Skeletal muscle satellite cell (primary cell): ENCODE results near the gene DNAAF1.

ENCODE experiments used
- H3K27me3 ChIP-seq: 2 replicates; pipeline ENCODE4 v1.7.0; 2013; ENCODE audit warnings: low read length; ENCODE audit not compliant: control insufficient read depth, insufficient read depth
- H3K36me3 ChIP-seq: 2 replicates; pipeline ENCODE4 v1.7.0; 2013; ENCODE audit warnings: mild to moderate bottlenecking, control low read depth, low read length; ENCODE audit not compliant: insufficient read depth
- H3K4me1 ChIP-seq: 2 replicates; pipeline ENCODE4 v1.7.0; 2013; ENCODE audit warnings: low read length; ENCODE audit not compliant: control insufficient read depth, insufficient read depth
- H3K4me2 ChIP-seq: 2 replicates; pipeline ENCODE4 v1.7.0; 2013; ENCODE audit warnings: mild to moderate bottlenecking, low read length
- H3K4me3 ChIP-seq: 2 replicates; pipeline ENCODE4 v1.7.0; 2013; ENCODE audit warnings: low read length
- H3K9ac ChIP-seq: 2 replicates; pipeline ENCODE4 v1.7.0; 2013; ENCODE audit warnings: mild to moderate bottlenecking, low read depth, low read length, moderate library complexity
- H3K9me3 ChIP-seq: replicated peaks from 2 replicates; pipeline ENCODE4 v1.7.0; 2013; ENCODE audit warnings: mild to moderate bottlenecking, control low read depth, low read length

DNAAF1 gene

DNA sequence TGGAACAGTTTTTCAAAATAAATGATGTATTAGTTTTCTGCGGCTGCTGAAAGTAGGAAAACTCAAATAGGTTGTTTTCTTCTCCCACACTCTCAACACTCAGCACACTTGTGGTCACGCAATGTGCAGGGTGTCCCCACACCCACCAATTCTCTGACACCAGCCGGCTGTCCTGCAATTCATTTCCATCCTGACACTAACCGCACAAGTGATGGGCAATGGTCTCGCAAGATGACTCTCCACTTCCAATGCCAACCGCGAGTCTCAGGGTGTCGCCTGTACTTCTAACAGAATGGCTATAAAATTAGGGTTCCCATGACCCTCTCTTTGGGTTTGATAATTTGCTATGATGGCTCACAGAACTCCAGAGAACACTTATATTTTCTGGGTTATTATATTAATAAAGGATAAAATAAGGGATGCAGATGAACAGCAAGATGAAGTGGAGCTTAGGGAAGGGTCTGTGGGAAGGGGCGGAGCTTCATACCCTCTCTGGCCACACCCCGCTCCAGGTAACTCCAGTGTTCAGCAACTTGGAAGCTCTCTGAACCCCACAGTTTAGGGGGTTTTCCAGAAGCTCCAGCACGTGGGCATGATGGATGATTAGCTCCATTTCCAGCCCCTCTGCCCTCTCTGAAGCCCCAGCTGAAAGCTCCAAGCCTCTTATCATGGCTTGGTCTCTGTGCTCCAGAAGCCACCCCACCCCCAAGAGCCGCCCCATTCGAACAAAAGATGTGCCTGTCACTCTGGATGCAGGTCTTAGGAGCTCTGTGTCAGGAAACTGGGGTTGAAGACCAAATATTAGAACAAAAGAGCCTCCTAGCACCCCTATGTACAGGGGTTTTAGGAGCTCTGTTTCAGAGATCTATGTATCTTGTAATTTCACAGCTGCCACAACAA lies 21.9 kb downstream of the DNAAF1 start:
- H3K27me3 ChIP-seq: peaks cover 42% of the 10 kb centered on the region
- no peaks in the 10 kb centered on the region for H3K9me3 ChIP-seq

DNA sequence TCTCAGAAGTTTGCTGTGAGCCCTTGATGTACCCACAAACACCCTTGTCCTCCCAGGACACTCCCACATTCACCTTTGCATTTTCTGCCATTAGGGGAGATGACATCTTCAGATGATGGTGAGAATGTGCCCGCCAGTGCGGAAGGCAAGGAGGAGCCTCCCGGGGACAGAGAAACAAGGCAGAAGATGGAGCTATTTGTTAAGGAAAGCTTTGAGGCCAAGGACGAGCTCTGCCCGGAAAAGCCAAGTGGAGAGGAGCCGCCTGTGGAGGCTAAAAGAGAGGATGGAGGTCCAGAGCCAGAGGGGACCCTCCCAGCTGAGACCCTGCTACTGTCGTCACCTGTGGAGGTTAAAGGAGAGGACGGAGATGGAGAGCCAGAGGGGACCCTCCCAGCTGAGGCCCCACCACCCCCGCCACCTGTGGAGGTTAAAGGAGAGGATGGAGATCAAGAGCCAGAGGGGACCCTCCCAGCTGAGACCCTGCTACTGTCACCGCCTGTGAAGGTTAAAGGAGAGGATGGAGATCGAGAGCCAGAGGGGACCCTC lies 24.7 kb downstream of the DNAAF1 start:
- Histone ChIP-seq H3K9ac (no peak overlapping the region), H3K4me2 (no peak overlapping the region), H3K36me3 (no peaks in the 10 kb centered on the region), H3K9me3 (no peaks in the 10 kb centered on the region), H3K27me3 (peaks cover 34% of the 10 kb centered on the region), H3K4me3 (no peak overlapping the region), H3K4me1 (no peaks in the 10 kb centered on the region)

More for the DNA sequence above, 21.9 kb downstream of the DNAAF1 start:
- Histone ChIP-seq H3K36me3 (no peaks in the 10 kb centered on the region), H3K4me2 (no peak overlapping the region), H3K4me1 (no peaks in the 10 kb centered on the region), H3K9ac (no peak overlapping the region), H3K4me3 (no peak overlapping the region)

DNA sequence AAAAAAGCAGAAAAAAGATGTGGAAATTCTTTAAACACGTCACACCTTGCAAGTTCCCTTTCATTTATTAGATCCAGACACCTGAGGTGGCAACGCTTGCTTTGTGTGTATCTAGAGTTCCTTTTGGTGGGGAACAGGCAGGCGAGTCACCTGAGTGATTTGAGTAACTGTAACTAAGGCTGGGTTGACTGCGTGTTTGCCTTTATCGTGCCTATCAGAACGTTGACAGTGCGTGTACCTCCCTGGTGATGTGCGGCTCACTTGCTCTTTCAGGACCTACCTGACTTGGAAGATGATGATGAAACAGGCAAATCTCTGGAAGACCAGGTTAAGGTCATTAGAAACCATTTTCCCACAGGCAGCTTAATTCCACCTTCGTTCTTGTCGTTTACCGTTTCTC lies 29.3 kb downstream of the DNAAF1 start:
- Histone ChIP-seq H3K9ac (no peak overlapping the region), H3K9me3 (no peaks in the 10 kb centered on the region), H3K4me1 (peaks cover 32% of the 10 kb centered on the region), H3K4me2 (no peak overlapping the region), H3K36me3 (peaks cover 8% of the 10 kb centered on the region), H3K4me3 (no peak overlapping the region), H3K27me3 (peaks cover 6% of the 10 kb centered on the region)

DNA sequence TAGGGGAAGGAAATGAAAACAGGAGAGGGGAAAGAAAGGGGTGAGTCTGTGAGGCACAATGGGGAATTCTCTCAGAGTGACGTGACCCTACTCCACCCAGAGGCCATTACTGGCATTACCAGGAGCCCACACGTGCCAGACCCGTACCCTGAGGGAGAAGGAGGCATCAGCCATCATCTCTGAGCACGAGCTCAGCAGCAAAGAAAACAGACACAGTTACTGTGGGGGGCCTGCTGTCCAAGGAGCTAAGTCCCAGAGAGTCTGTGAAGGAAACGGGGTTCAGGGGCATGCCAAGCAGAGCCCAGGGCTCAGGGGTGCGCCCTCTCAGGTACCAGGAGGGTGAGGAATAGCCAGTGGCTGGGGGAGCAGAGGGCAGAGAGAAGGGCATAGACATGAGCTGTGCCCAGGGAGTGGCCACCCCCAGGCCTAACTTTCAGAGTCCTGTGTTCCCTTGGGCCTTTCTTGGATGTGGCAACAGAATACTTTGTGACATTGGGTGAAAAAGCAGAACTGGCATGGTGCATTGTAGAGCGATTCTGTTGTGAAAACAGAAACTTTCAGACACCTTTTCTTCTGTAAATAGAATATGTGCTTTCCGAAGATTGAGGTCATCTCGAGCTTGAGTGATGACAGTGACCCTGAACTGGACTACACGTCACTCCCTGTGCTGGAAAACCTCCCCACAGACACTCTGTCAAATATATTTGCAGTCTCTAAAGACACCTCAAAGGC lies 30.4 kb downstream of the DNAAF1 start:
- Histone ChIP-seq H3K36me3 (peaks cover 18% of the 10 kb centered on the region), H3K4me2 (no peak overlapping the region), H3K4me3 (no peak overlapping the region), H3K9ac (no peak overlapping the region), H3K4me1 (peaks cover 32% of the 10 kb centered on the region), H3K9me3 (no peaks in the 10 kb centered on the region), H3K27me3 (peaks cover 6% of the 10 kb centered on the region)

DNA sequence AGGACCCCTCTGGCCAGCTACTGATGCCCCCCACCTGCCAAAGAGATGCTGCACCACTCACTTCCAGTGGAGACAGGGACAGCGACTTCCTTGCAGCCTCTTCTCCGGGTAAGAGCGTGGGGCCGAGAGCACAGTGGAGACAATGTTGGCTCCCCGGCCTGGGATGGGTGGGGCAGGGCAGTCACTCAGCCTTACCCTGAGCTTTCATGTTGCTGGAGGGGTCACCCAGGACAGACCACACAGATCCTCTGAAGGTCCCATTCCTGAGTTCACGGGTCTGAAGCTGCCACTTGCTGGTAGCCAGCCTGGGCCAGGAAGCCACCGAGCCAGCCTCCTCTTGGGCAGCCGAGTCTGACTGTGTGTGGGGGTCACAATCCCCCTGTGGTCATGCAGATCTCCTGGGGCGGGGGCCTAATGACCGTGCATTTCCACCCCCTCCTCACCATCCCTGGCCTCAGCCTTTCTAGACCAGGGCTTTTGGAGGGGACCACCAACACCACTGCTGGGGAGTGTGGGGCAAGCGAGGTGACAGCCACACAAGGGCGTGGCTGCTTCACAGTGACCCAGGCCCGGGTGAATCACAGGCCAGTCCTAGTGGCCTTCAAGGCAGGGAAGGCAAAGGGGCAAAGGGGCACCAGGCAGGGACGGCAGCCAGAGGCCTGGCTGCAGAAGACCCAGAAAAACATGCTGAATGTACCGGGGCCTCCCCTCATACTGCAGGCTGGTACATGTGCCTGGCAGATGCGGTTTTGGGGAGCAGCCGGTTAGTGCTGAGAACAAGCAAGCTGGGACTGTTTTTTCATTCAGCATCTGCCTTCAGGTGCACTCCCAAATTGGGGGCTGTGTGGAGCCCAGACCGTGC lies 31.3 kb downstream of the DNAAF1 start:
- peaks cover 6% of the 10 kb centered on the region for H3K27me3 ChIP-seq
- H3K36me3 ChIP-seq: peaks cover 25% of the 10 kb centered on the region
- peak overlapping the region; percentile 35 for H3K4me3 ChIP-seq
- H3K9me3 ChIP-seq: no peaks in the 10 kb centered on the region
- peaks cover 32% of the 10 kb centered on the region for H3K4me1 ChIP-seq
- H3K9ac ChIP-seq: peak overlapping the region; percentile 34
- H3K4me2 ChIP-seq: peak overlapping the region; percentile 56

DNA sequence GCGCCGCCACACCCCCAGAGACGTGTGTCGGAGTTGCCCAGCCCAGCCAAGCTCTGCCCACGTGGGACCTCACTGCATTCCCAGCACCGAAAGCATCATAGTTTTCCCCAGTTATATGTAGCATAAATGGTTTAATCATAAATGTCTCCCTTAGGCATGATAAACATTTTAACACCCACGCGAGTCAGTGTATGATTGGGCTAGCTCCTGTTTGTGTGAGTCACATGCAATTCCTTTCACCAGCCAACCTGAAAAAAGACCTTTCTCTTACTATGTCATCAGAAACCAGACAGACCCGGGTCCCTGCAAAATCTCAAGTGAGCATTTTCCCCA lies 32.6 kb downstream of the DNAAF1 start:
- Histone ChIP-seq H3K36me3 (peaks cover 38% of the 10 kb centered on the region), H3K9ac (peak overlapping the region; percentile 54), H3K27me3 (peaks cover 4% of the 10 kb centered on the region), H3K4me2 (peak overlapping the region; percentile 56), H3K4me1 (peaks cover 32% of the 10 kb centered on the region), H3K9me3 (no peaks in the 10 kb centered on the region), H3K4me3 (no peak overlapping the region)

DNA sequence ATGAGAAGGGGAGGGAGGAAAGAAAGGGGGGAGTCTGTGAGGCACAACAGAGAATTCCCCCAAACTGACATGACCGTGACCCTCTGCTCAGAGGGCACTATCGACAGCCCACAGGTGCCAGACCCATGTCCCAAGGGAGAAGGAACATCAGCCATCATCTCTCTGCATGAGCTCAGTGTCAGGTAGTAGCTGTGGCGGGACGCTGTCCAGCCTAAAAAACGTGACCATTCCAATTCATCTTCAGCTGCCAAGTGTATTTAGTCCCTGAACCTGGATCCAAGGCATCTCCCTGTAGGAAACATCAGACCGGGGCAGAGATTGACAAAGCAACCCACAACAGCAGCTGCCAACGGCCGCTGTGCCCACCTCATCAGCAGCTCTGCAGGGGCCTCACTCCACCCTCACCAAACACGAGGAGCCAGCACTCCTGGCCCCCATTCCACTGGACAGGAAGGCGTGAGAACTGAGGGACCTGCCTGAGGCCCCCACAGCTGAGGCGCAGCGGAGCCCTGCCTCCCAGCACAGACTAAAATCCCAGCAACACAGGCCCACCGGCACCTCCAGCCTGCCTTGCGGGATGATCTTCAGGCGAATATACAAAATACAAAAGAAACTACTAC lies 33.1 kb downstream of the DNAAF1 start:
- H3K4me2 ChIP-seq: no peak overlapping the region
- H3K4me3 ChIP-seq: no peak overlapping the region
- H3K36me3 ChIP-seq: peaks cover 43% of the 10 kb centered on the region
- H3K4me1 ChIP-seq: peaks cover 32% of the 10 kb centered on the region
- no peaks in the 10 kb centered on the region for H3K9me3 ChIP-seq
- no peak overlapping the region for H3K9ac ChIP-seq
- peaks cover 4% of the 10 kb centered on the region for H3K27me3 ChIP-seq

DNA sequence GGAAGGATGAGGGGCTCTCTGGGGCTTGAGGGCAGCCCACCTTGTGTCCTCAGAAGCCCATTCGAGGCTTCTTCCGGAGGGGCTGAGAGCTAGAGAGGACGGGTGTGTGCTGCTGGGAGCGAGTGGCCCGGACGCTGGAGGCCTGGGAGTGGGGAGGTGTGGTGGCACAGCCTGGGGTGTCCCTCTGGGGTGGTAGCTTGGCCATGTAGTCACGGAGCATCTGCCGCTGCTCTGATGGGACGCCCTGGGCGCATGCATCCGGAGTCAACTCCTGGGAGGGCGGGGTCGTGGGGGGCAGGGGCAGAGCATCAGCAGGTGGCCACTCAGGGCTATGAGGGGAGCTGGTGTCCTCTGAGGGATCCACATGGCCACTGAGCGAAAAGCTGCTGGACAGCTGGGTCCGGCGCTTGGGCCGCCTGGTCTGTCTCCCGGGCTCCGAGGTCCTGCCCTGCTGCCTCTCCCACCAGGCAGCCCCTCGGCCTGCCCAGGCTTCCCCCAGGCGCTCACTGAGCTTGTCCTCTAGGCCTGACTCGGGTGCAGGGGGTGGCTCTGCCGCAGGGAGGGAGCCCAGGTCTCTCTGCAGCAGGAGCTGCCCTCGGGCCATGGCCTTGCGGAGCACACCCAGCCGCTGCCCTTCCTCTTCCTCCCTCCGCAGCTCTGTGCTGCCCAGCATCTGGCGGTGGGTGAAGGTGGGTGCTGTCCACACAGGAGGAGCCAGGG lies 33.9 kb downstream of the DNAAF1 start:
- no peak overlapping the region for H3K4me2 ChIP-seq
- no peaks in the 10 kb centered on the region for H3K9me3 ChIP-seq
- H3K4me1 ChIP-seq: peaks cover 32% of the 10 kb centered on the region
- peaks cover 46% of the 10 kb centered on the region for H3K36me3 ChIP-seq
- no peak overlapping the region for H3K4me3 ChIP-seq
- peaks cover 4% of the 10 kb centered on the region for H3K27me3 ChIP-seq
- no peak overlapping the region for H3K9ac ChIP-seq

DNA sequence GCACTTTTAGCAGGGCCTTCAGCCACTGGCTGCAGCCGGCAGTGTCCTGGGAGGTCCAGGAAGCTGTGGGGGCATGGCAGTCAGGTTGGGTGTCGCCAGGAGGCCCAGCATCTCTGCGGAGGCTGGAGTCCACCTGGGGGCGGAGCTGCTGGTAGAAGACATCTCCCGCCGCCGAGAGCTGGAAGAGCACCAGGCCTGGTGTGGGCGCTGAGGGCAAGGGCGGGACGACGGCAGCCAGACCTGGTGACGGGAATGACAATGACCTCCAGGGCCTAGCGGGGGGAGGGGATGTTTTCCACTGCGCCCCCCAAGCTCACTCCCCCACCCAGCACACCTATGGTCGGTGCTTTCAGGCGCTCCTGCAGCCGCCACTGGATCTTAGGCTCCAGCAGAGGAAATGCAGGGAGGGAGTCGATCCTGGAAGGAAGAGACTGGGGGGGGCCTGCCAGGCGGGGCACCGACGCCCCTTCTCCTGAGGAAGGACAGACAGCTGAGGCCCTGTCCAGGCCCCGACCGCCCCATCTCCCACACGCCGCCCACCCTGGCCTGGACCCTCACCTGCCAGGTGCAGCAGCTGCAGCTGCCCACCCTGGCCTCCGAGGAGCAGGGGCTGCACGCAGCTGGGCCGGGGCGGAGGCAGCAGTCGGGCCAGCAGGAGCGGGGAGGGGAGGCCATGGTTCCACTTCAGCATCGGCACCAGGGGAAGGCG lies 34.7 kb downstream of the DNAAF1 start:
- H3K4me2 ChIP-seq: no peak overlapping the region
- no peak overlapping the region for H3K4me3 ChIP-seq
- H3K9me3 ChIP-seq: no peaks in the 10 kb centered on the region
- peaks cover 32% of the 10 kb centered on the region for H3K4me1 ChIP-seq
- H3K9ac ChIP-seq: no peak overlapping the region
- H3K36me3 ChIP-seq: peaks cover 51% of the 10 kb centered on the region
- H3K27me3 ChIP-seq: no peaks in the 10 kb centered on the region

DNA sequence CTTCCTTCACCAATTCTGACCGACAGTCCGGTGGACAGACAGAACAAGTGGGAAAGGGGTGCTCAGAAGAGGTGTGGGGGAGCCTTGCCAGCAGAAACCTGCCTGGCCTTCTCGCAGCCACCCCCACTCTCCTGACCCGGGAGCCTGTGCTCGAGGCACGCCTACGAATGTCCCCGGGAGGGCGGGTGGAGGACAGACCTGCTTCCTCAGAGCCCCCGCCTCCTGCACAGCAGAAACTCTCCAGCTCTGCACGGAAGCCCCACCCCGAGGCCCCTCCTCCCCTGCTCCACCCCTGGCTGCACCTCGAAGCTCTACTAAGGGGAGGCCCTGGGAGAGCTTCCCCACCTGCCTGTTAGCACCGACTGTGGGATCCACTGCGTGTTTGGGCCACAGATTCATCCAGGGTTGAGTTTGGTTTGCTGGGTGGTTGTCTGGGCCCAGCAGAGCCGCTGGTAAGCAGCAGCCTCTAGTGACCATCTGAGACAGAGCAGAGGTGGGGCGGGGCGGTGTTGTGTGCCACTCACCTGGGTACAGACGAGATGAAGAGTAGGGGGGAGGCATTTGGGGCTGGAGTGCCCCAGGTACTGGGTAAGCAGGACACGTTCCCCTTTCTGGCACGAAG lies 35.5 kb downstream of the DNAAF1 start:
- Histone ChIP-seq H3K36me3 (peaks cover 55% of the 10 kb centered on the region), H3K4me1 (peaks cover 27% of the 10 kb centered on the region), H3K9me3 (no peaks in the 10 kb centered on the region), H3K27me3 (no peaks in the 10 kb centered on the region), H3K4me3 (no peak overlapping the region), H3K4me2 (no peak overlapping the region), H3K9ac (no peak overlapping the region)
